Skin of body (tissue), 2 donors: ENCODE results near the gene PPM1L. TPM values are rescaled to one million over a fixed set of nuclear protein-coding genes. Genes with fewer than 3 reads are reported as not detected.

ENCODE experiments used
- DNase-seq: peaks from one replicate; lab custom pipeline; 2025; lab: John Stamatoyannopoulos, UW
- total RNA-seq: library from RNA; depleted of rRNA; stranded (reverse); fragments of >200 nt; gene quantifications from one replicate; pipeline ENCODE4 v1.2.3, GENCODE V29; 2014

PPM1L gene
- total RNA-seq, 1 donor from 2014 or later, result 12.0 TPM

DNA sequence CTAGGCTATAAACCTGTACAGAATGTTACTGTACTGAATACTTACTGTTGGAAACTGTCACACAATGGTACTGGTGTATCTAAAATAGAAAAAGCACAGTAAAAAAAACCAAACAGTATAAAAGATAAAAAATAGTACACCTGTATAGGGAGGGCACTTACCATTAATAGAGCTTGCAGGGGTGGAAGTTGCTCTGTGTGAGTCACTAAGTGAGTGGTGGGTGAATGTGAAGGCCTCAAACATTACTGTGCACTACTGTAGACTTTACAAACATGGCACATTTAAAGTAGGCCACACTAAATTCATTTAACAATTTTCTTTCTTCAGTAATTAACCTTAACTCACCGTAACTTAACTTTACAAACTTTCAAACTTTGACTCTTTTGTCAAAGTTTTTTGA lies 327.1 kb downstream of the PPM1L start:
- DNase-seq, result no peak

DNA sequence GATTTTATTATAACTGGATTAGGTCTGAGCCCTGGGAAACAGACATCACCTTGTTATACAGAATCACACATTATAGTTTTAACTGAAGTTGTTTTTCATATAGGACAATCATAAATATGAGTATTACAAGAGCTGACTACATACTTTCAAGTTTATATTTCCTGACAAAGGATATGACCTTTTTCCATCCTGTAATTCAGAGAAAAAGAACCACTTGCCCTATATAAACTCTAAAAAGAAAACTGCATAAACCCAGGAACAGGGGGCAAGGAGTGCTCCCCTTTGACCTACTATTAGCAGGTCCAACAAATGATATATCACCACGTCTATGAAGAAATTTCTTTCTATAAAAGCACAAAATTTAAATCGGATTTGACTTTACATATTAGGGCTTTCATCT lies 328.2 kb downstream of the PPM1L start:
- no peak for DNase-seq

DNA sequence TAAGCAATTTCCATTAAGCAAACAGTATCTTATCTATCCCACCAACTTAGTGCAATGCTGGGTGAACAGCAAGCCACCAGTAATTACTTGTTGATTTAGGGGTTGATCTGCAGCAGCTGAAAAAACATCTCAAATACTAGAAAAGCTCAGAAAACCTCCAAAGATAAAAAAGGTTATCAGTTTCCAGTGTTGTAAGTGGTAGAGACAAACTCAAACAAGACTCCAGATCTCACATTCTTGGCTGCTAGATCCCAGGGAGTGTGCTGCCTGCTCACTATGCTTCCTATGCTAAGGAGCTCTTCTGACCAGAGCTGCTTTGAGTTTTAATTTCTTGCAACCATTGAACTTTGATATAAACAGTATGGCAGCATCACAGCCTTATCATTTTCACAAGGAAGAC lies 337.9 kb downstream of the PPM1L start:
- DNase-seq, result no peak

DNA sequence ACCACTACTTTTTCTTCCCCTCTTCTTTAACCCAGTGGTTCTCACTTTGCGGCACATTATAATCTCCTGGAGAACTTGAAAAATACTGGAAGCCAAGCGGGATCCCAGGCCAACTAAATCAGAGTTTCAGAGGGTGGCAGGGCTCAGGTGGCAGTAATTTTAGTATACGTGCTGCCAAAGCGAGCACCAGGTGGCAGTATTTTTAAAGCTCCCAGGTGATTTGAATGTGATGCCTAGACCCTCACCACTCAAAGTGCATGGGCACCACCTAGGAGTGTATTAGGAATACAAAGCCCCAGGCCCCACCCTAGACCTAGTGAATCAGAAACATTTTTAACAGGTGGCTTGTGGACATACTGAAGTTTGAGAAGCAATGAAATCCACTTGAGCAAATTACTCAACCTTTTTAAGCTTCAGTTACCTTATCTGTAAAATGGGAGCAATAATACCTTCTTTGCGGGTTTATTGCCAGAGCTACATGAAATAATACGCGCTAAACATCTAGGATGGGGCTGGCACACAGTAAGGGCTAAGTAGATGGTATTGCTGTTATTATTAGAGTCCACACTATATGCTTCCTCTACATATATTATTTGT lies 340.8 kb downstream of the PPM1L start:
- DNase-seq, result no peak

DNA sequence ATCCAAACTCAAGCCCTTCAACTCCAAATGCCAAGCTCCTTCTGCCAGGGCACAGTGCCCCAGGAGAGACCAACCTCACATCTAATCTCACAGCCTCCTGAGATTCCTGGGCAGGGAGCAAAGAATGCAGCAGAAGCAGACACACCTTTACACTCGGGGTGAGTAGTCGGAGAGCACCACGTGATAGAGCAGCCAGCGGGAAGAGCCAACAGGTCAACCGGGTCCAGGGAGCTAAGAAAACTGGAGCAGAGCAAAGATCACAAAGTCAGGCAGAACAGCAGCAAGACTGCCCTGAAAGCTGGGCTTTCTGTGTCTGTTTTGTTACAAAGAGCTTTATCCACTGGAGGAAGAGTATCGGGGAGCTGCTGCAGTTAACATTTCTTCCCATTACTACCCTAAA lies 345.0 kb downstream of the PPM1L start:
- DNase-seq, result no peak

DNA sequence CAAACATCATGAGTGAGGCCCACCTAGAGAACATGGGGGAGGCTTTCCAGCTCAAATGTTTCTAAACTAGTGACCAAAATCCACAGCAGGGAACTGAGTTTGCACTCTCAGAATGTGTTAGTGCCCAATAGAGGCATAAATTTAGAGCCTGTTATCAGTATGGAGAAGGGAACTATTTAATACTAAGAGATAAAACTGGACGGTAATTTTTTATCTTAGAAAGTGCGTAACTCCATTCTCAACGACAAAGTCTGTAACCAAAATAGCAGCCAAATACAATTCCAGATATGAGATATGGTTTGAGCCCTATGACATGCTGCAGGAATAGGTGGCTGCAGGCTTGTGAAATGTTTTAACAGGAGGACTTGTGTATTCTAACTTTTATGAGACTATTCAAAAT lies 345.6 kb downstream of the PPM1L start:
- DNase-seq, result no peak

DNA sequence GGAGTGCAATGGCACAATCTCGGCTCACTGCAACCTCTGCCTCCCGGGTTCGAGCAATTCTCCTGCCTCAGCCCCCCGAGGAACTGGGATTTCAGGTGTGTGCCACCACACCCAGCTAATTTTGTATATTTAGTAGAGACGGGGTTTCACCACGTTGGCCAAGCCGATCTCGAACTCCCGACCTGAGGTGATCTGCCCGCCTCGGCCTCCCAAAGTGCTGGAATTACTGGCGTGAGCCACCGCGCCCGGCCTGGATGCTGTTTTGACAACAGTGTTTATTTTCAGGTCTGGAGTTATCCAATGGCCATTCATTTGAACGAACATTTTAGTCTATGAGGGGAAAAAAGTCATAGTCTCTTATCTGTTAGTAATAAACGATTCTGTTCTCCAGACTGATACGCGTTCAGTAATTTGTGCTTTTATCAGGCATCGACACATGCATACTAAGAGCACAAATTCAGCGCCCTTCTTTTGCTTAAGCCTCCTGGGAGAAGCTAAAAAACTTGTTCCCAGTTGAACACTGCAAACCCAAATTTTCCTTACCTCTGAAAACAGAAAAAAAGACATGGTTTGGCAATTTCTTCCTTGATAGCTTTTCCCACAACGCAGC lies 347.9 kb downstream of the PPM1L start:
- no peak for DNase-seq

DNA sequence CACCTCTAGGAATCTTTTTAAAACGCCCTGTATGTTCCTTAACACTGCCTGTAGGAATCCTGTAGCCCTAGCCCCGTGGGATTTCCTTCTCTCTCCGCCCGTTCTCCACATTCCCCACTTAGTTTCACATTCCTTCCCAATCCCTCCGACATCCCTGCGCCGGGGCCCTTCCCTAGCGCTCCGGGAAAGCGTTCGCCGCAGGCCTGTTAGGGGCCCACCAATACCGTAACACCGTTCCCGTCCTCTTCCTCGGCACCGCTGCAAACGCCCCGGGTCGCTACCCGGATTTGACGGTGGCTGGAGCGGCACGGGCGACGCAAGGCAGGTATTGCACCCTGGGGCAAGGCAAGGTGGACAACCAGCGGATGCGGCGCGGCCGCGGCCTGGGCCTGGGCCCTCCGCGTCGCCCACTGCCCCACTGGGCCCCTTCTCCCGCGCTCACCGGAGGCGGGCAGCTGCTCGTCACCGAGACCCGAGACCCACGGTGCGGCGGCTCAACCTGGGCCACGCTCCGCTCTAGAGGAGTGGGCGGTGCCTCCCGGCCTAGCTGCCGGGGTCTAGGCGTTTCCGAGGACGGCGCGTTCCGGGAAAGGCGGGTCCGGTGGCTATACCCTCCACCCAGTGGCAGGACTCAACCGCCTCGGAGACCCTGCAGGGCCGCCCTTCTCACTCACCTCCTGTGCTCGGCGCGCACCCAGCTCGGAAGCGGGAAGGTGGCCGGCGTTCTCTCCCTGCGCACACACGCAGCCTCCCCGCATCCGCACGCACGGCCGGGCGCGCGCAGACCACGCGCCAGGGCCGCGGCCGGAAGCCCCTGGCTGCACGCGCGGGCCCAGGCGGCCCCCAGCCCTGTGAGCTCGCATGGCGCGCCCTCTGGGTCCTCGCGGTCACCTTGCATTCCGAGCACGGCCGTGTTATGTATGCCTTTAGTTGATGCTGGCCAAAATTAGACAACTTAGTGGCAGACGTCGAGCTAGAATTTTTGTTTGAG lies 348.8 kb downstream of the PPM1L start, which contains the start of gene B3GALNT1:
TSS of gene B3GALNT1 (minus strand) at position 789 of the 991 bp plus-strand sequence. CDS start 18,595 bp downstream, outside the sequence.
- peak; percentile 57 for DNase-seq

DNA sequence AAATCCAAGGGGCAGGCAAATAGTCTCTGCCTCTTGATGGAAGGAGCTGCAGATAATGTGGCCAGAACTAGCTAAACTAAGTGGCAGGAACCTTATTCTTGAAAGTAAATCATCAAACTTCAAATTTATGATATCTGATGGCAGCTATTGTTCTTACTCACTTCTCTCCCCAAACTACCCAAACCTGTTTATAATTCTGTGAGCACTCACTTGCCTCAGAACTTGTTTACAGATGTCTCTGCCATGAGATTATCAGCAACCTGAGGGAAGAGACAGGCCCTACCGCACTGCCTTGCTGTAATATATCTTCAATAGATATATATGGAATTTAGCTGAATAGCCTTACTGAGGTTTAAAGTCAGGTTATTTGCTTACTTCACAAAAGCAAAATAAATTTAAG lies 351.3 kb downstream of the PPM1L start:
- peak; percentile 1 for DNase-seq

DNA sequence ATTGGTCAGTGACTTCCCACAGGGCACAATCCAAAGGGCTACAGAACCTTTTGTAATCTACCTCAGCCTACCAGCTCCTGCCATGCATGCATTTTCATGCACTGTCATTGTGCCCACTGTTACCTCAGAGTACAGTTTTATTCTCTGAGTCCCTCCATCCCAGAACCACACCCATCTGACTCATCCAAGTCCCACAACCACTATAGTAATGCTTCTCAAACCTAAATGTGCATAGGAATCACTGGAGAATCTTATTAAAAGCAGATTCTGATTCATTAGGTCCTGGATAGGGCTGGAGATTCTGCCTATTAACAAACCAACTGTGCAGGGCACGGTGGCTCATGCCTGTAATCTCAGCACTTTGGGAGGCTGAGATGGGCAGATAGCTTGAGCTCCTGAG lies 352.8 kb downstream of the PPM1L start:
- DNase-seq, result no peak

DNA sequence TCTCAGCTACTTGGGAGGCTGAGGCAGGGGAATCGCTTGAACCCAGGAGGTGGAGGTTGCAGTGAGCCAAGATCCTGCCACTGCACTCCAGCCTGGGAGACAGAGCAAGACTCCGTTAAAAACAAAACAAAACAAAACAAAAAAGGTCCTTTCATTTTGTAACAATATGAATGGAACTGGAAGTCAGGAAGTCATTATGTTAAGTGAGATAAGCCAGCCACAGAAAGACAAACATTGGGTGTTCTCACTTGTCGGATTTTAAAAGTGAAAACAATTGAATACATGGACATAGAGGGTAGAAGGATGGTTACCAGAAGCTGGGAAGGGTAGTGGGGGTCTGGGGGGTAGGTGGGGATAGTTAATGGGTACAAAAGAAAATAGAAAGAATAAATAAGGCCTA lies 361.6 kb downstream of the PPM1L start:
- no peak for DNase-seq

DNA sequence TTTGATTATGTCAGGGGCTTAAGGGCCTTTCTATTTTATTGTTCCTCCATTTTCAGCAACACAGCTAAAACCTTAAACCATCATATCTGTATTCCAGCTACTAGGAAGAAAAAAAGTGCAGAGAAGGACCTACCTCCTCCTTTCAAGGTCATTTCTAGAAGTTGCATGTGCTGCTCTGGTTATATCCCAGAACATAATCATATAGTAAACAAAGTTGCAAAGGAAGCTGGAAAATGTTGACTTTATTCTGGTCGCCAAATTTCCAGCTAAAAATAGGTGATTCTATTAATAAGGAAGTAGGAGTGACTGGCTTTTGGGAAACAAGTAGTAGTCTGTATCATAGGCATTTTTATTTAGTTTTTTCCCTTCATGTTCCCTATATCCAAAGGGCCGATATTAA lies 370.5 kb downstream of the PPM1L start:
- no peak for DNase-seq

Other genes with a start within 250 kb of the PPM1L start
- 24.8 TPM for gene KPNA4, start 190.7 kb upstream of the PPM1L start, total RNA-seq
- not detected for gene ARL14, start 79.1 kb upstream of the PPM1L start, total RNA-seq